Stimulated activated CD8-positive, alpha-beta memory T cell treated with anti-CD3 and anti-CD28 coated beads, Interleukin-12 subunit alpha, Interleukin-12 subunit beta, amount 100 ng/mL, for 24 hours (primary cell): ENCODE measurements around the gene MIGA2.

Source experiments
- DNase-seq: peaks from one replicate; pipeline ENCODE4 v3.0.0-alpha.2; 2020; ENCODE audit errors: extremely low read depth

The MIGA2 gene

GRCh38 chr9:129071526-129072126 is 35.2 kb downstream of the MIGA2 start:
- no peak for DNase-seq

GRCh38 chr9:129072171-129072570 is 35.7 kb downstream of the MIGA2 start:
- DNase-seq: no peak

- no peak for DNase-seq
Observed at GRCh38 chr9:129073404-129073803, 37.0 kb downstream of the MIGA2 start.

- no peak for DNase-seq
Observed at GRCh38 chr9:129074106-129074505, 37.7 kb downstream of the MIGA2 start.

- DNase-seq: no peak
Observed at GRCh38 chr9:129075996-129076639, 39.7 kb downstream of the MIGA2 start.

- DNase-seq: no peak
Observed at GRCh38 chr9:129076640-129077037, 40.2 kb downstream of the MIGA2 start.

- no peak for DNase-seq
Observed at GRCh38 chr9:129077236-129077635, 40.8 kb downstream of the MIGA2 start.

- no peak for DNase-seq
Observed at GRCh38 chr9:129078691-129079503, 42.5 kb downstream of the MIGA2 start.

- DNase-seq: no peak
Observed at GRCh38 chr9:129079829-129080228, 43.4 kb downstream of the MIGA2 start.

GRCh38 chr9:129080298-129080600 is 43.8 kb downstream of the MIGA2 start:
- no peak for DNase-seq

GRCh38 chr9:129080601-129081387 is 44.4 kb downstream of the MIGA2 start, which contains the start of gene DOLPP1:
DOLPP1 (plus strand) TSS chr9:129081111; CDS start chr9:129081132, 21 bp downstream.
- peak; percentile 97 for DNase-seq

GRCh38 chr9:129081388-129081904 is 45.0 kb downstream of the MIGA2 start:
- no peak for DNase-seq

- DNase-seq: no peak
Observed at GRCh38 chr9:129084087-129084486, 47.7 kb downstream of the MIGA2 start.

- no peak for DNase-seq
Observed at GRCh38 chr9:129089246-129089645, 52.8 kb downstream of the MIGA2 start.

- no peak for DNase-seq
Observed at GRCh38 chr9:129093602-129094386, 57.4 kb downstream of the MIGA2 start.

GRCh38 chr9:129094387-129095169 is 58.2 kb downstream of the MIGA2 start:
- DNase-seq: no peak

GRCh38 chr9:129095170-129095667 is 58.8 kb downstream of the MIGA2 start:
- DNase-seq: no peak

- DNase-seq: no peak
Observed at GRCh38 chr9:129095908-129096307, 59.5 kb downstream of the MIGA2 start.

GRCh38 chr9:129097671-129098306 is 61.4 kb downstream of the MIGA2 start:
- no peak for DNase-seq

- no peak for DNase-seq
Observed at GRCh38 chr9:129098328-129098727, 61.9 kb downstream of the MIGA2 start.
